Measurements from ENCODE around the gene CAMK2D. TPM values are rescaled to one million over a fixed set of nuclear protein-coding genes. Genes with fewer than 3 reads are reported as not detected.

The CAMK2D gene
- total and polyA plus RNA-seq, 2 experiments from 2014 or later, result 4.9 to 14.6 TPM

DNA sequence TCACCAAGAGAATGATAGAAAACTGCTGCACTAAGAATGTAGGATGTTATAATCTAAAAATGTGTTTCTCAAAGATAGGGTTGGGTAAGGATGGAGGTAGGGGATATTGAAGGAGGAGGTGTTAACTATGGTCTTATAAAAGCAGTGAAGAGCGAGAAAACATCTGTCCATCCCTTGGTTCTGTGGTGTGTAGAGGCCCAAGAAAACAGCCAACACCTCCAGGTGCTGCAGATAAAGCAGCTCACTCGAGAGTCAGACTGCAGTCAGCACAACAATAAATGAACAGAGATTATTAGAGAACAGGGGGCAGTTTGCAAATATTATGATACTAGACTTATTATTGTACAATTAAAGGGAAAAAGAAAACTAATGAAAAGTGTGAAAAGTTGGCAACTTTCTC is 141.5 kb downstream of the CAMK2D start:
- Histone ChIP-seq H3K4me3 (no peak overlapping the region), H3K79me2 (replicated peaks; ENCODE audit: insufficient read depth) (no peaks in the 10 kb centered on the region), H3K4me1 (ENCODE audit: insufficient read depth) (no peaks in the 10 kb centered on the region), H2AFZ (no peak overlapping the region), H3K9me2 (ENCODE audit: insufficient read depth) (no peaks in the 10 kb centered on the region), H3K36me3 (ENCODE audit: insufficient read depth) (no peaks in the 10 kb centered on the region), H3K27ac (ENCODE audit: low read depth) (no peak overlapping the region), H3K27me3 (ENCODE audit: insufficient read depth) (no peaks in the 10 kb centered on the region), H3K4me2 (no peak overlapping the region), H3F3A (replicated peaks; ENCODE audit: low read depth) (no peaks in the 10 kb centered on the region), H4K20me1 (replicated peaks; ENCODE audit: insufficient read depth) (no peaks in the 10 kb centered on the region)
- Mint-ChIP-seq H3K27ac (no peak overlapping the region), H3K27me3 (ENCODE audit: insufficient read depth, low read depth, poor library complexity) (no peaks in the 10 kb centered on the region), H3K36me3 (ENCODE audit: low read depth) (no peaks in the 10 kb centered on the region), H3K9me3 (no peaks in the 10 kb centered on the region), H3K4me3 (no peak overlapping the region), H3K4me1 (no peaks in the 10 kb centered on the region)
- DNase-seq (ENCODE audit: low spot score), result no peak
- no peak for ATAC-seq
- TF ChIP-seq JUNB (IDR thresholded peaks at IDR 0.05; ENCODE audit: unreplicated experiment) (no peak), REST (IDR thresholded peaks at IDR 0.05; ENCODE audit: unreplicated experiment) (no peak), POLR2AphosphoS5 (IDR thresholded peaks at IDR 0.05; ENCODE audit: low read depth) (no peak), CREB1 (CRISPR knock-in tag; IDR thresholded peaks at IDR 0.05; ENCODE audit: low read depth) (no peak), EZH2phosphoT487 (IDR thresholded peaks at IDR 0.05; ENCODE audit: unreplicated experiment) (no peak), ZNF114 (CRISPR knock-in tag; IDR thresholded peaks at IDR 0.05) (no peak), NANOG (IDR thresholded peaks at IDR 0.05; ENCODE audit: borderline replicate concordance) (no peak), ETS1 (IDR thresholded peaks at IDR 0.05) (no peak)

GRCh38 chr4:113619526-113619925 is 142.0 kb downstream of the CAMK2D start:
- ATAC-seq (no peak), DNase-seq (ENCODE audit: low spot score) (no peak)
- TF ChIP-seq CTCF (conservative IDR thresholded peaks at IDR 0.05; ENCODE audit: low read depth in 2 of 2), result no peak
- no peak for TF ChIP-seq ZNF462 (CRISPR knock-in tag; IDR thresholded peaks at IDR 0.05)
- Histone ChIP-seq H3K27ac (ENCODE audit: low read depth) (no peak overlapping the region), H3K4me2 (no peak overlapping the region), H3K4me1 (ENCODE audit: insufficient read depth) (no peaks in the 10 kb centered on the region), H3K9me2 (ENCODE audit: insufficient read depth) (no peaks in the 10 kb centered on the region), H3K36me3 (ENCODE audit: insufficient read depth) (no peaks in the 10 kb centered on the region), H4K20me1 (replicated peaks; ENCODE audit: insufficient read depth) (no peaks in the 10 kb centered on the region), H2AFZ (no peak overlapping the region), H3F3A (replicated peaks; ENCODE audit: low read depth) (no peaks in the 10 kb centered on the region), H3K27me3 (ENCODE audit: insufficient read depth) (no peaks in the 10 kb centered on the region), H3K79me2 (replicated peaks; ENCODE audit: insufficient read depth) (no peaks in the 10 kb centered on the region), H3K4me3 (no peak overlapping the region)
- Mint-ChIP-seq H3K36me3 (ENCODE audit: low read depth) (no peaks in the 10 kb centered on the region), H3K4me3 (no peak overlapping the region), H3K27me3 (ENCODE audit: insufficient read depth, low read depth, poor library complexity) (no peaks in the 10 kb centered on the region), H3K9me3 (no peaks in the 10 kb centered on the region), H3K27ac (no peak overlapping the region), H3K4me1 (no peaks in the 10 kb centered on the region)
